Stomach (tissue), 9 donors: Measurements from ENCODE around the gene RPL10A. TPM values are rescaled to one million over a fixed set of nuclear protein-coding genes. Genes with fewer than 3 reads are reported as not detected.

Experiments used
- DNase-seq, 2 donors: peaks; one replicate each; pipeline versions ENCODE4 v3.0.0 to v3.0.0-alpha.2; 2013 to 2019
- H3K27ac ChIP-seq, 5 donors: fragments of 200-600 bp in 4 of 5; sonication (generic) in 4 of 5; one replicate each; pipeline ENCODE4 v1.5.1; 2013 to 2019; ENCODE audit warnings: mild to moderate bottlenecking in 1 of 5, moderate library complexity in 1 of 5
- H3K27me3 ChIP-seq, 3 donors: fragments of 200-600 bp; sonication (generic); one replicate each; pipeline ENCODE4 v1.5.1; 2017 to 2019; ENCODE audit warnings: mixed run types in 1 of 3
- H3K36me3 ChIP-seq, 4 donors: fragments of 200-600 bp; sonication (generic); 1 replicate in 3 of 4; 2 replicates in 1 of 4; pipeline ENCODE4 v1.5.1; 2016 to 2019
- H3K4me1 ChIP-seq, 4 donors: fragments of 200-600 bp; sonication (generic); one replicate each; pipeline ENCODE4 v1.5.1; 2016 to 2019
- H3K4me3 ChIP-seq, 4 donors: fragments of 200-600 bp; sonication (generic) in 3 of 4; one replicate each; pipeline ENCODE4 v1.5.1; 2016 to 2019; ENCODE audit warnings: mild to moderate bottlenecking in 1 of 4
- H3K9me3 ChIP-seq, 4 donors: fragments of 200-600 bp; sonication (generic); one replicate each; pipeline ENCODE4 v1.5.1; 2016 to 2019
- CTCF ChIP-seq, 7 experiments: fragments of 450-650 bp in 4 of 7; fragments of 200-600 bp in 3 of 7; sonication (generic) in 3 of 7; IDR thresholded peaks; one replicate each; pipeline ENCODE4 v1.5.1; 2016 to 2019; ENCODE audit warnings: antibody characterized with exemption in 7 of 7, control low read depth in 2 of 7, mild to moderate bottlenecking in 1 of 7
- EP300 ChIP-seq: sonication (generic); formaldehyde crosslinking; IDR thresholded peaks from one replicate; pipeline ENCODE4 v1.6.1; 2017; ENCODE audit warnings: antibody characterized with exemption
- POLR2A ChIP-seq, 4 donors: fragments of 450-650 bp; IDR thresholded peaks; one replicate each; pipeline ENCODE4 v1.6.1; 2016; ENCODE audit warnings: antibody characterized with exemption in 4 of 4, control low read depth in 2 of 4, mild to moderate bottlenecking in 1 of 4, moderate library complexity in 1 of 4
- POLR2AphosphoS5 ChIP-seq, 3 donors: sonication (generic); formaldehyde crosslinking; IDR thresholded peaks; one replicate each; pipeline ENCODE4 v1.6.1; 2016; ENCODE audit warnings: antibody characterized with exemption in 3 of 3
- WGBS, 5 donors: extraction: QIAGEN DNeasy Blood & Tissue Kit in 3 of 5; methylation state at CpG; one replicate each; pipeline versions ENCODE4 v1.1.5 to v1.1.7; 2013 to 2018; 5-methylcytosine and 5-hydroxymethylcytosine counted together
- intact Hi-C: fragments of 100-400 bp; cut with DNase I; formaldehyde crosslinking; loops from one replicate; pipeline ENCODE4 v1.15.1; 2023; ENCODE audit warnings: low total_unique reads
- polyA plus RNA-seq, 3 donors: library from polyadenylated mRNA; stranded (reverse); fragments of 200-250 nt; gene quantifications; one replicate each; pipeline ENCODE4 v1.2.3, GENCODE V29; 2013
- total RNA-seq, 5 donors: library from RNA; depleted of rRNA; stranded (reverse); fragments of >200 nt; gene quantifications; one replicate each; pipeline versions ENCODE4 v1.1.0 to v1.2.3, GENCODE V29; 2014 to 2016
- donor health status: healthy with polysubstance abuse.
- donor health status: Bipolar disorder and iron deficiency.
- donor health status: healthy.

Gene RPL10A
- total and polyA plus RNA-seq, 8 donors, result 584 to 2,710 (median 1,962) TPM

- no peaks in the 10 kb centered on the region for H3K9me3 ChIP-seq
- H3K27ac ChIP-seq, result peak within 1 kb of the TSS; percentile 87 to 98 (median 98)
- no peaks in the 10 kb centered on the region for H3K36me3 ChIP-seq
- H3K4me3 ChIP-seq, result peak within 1 kb of the TSS; percentile 65 to 99 (median 89)
- DNase-seq, result peak; percentile 69 to 92
- 0 to 1% (median 1%) methylated on average over 25 to 94 of the region's 98 CpGs for WGBS, 5 donors
- intact Hi-C loops, result no loop called here
- H3K4me1 ChIP-seq, result peaks cover 46 to 62% (median 55%) of the 10 kb centered on the region in 4 donors
- H3K27me3 ChIP-seq, result peaks cover 0 to 30% (median 13%) of the 10 kb centered on the region in 3 donors
- TF ChIP-seq POLR2AphosphoS5 (IDR thresholded peaks at IDR 0.05), result peak in 1 of 3 donors; percentile 5
- TF ChIP-seq CTCF (IDR thresholded peaks at IDR 0.05), result no peak
Observed at GRCh38 chr6:35496841-35497570, 28.8 kb downstream of the RPL10A start, which contains the start of gene TEAD3. Gene TEAD3 (minus strand): TSS chr6:35497079.

- Histone ChIP-seq H3K4me1 (peaks cover 38 to 54% (median 48%) of the 10 kb centered on the region in 4 donors), H3K27ac (peak overlapping the region; percentile 79 to 98 (median 98)), H3K9me3 (no peaks in the 10 kb centered on the region), H3K27me3 (peaks cover 0 to 36% (median 13%) of the 10 kb centered on the region in 3 donors), H3K4me3 (peak overlapping the region; percentile 65 to 99 (median 89)), H3K36me3 (no peaks in the 10 kb centered on the region)
- 7 to 10% (median 9%) methylated on average over 56 to 77 of the region's 77 CpGs for WGBS, 5 donors
- DNase-seq, result peak; percentile 56 to 93
- peak in 2 of 3 donors; percentile 56 to 80 for TF ChIP-seq POLR2AphosphoS5 (IDR thresholded peaks at IDR 0.05)
- no peak for TF ChIP-seq EP300
- TF ChIP-seq POLR2A (IDR thresholded peaks at IDR 0.05), result no peak
- TF ChIP-seq CTCF (IDR thresholded peaks at IDR 0.05), result peak in 1 of 7 experiments; percentile 13
- intact Hi-C loops, result no loop called here
Observed at GRCh38 chr6:35497571-35498421, 29.6 kb downstream of the RPL10A start.

GRCh38 chr6:35498422-35499067 lies 30.3 kb downstream of the RPL10A start:
- DNase-seq, result no peak

More at GRCh38 chr6:35498422-35499067, 30.3 kb downstream of the RPL10A start:
- H3K4me3 ChIP-seq, result peak overlapping the region; percentile 65 to 99 (median 89)
- peaks cover 0 to 44% (median 16%) of the 10 kb centered on the region in 3 donors for H3K27me3 ChIP-seq
- H3K27ac ChIP-seq, result peak overlapping the region; percentile 11 to 98 (median 98)
- WGBS, 5 donors, result 49 to 59% (median 50%) methylated on average over 14 of the region's 14 CpGs
- no peak for TF ChIP-seq POLR2AphosphoS5 (IDR thresholded peaks at IDR 0.05)
- TF ChIP-seq EP300, result no peak
- no peak for TF ChIP-seq CTCF (IDR thresholded peaks at IDR 0.05)
- no peak for TF ChIP-seq POLR2A (IDR thresholded peaks at IDR 0.05)
- intact Hi-C loops, result no loop called here
- H3K36me3 ChIP-seq, result no peaks in the 10 kb centered on the region
- H3K4me1 ChIP-seq, result peaks cover 31 to 46% (median 40%) of the 10 kb centered on the region in 4 donors
- H3K9me3 ChIP-seq, result no peaks in the 10 kb centered on the region
